GM12874 (cell line): ENCODE results near the gene DZIP3.

Source experiments
- TF ChIP-seq, protein P1 (sequence below): IDR thresholded peaks from 2 replicates; pipeline ENCODE4 v1.5.1; 2011; ENCODE audit warnings: low read depth, mild to moderate bottlenecking, control low read depth, low read length, moderate library complexity; ENCODE audit not compliant: insufficient read depth

The DZIP3 gene

GRCh38 chr3:108713816-108714215 lies 124.3 kb downstream of the DZIP3 start:
- TF ChIP-seq, protein P1, sequence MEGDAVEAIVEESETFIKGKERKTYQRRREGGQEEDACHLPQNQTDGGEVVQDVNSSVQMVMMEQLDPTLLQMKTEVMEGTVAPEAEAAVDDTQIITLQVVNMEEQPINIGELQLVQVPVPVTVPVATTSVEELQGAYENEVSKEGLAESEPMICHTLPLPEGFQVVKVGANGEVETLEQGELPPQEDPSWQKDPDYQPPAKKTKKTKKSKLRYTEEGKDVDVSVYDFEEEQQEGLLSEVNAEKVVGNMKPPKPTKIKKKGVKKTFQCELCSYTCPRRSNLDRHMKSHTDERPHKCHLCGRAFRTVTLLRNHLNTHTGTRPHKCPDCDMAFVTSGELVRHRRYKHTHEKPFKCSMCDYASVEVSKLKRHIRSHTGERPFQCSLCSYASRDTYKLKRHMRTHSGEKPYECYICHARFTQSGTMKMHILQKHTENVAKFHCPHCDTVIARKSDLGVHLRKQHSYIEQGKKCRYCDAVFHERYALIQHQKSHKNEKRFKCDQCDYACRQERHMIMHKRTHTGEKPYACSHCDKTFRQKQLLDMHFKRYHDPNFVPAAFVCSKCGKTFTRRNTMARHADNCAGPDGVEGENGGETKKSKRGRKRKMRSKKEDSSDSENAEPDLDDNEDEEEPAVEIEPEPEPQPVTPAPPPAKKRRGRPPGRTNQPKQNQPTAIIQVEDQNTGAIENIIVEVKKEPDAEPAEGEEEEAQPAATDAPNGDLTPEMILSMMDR, result no peak

DNA sequence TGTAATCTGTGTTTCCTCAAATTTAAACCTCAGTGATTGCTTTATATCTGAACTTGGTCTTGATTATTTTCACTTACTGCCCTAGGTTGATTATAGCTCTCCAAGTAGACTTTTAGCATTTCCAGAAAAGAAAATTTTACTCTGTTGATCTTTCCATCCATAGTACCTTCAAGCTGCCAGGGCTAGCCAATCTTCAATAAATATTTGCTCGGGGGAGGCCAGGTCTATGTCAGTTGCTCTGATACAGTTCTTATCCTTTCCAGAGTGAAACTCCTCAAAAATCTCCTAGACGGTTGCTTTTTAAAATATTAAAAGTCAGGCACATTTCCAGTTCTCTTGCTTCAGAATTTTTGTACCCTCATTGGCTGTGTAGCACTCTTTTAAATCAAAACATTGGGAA lies 128.9 kb downstream of the DZIP3 start:
- TF ChIP-seq, protein P1, result no peak

GRCh38 chr3:108719178-108719806 lies 129.8 kb downstream of the DZIP3 start:
- TF ChIP-seq, protein P1, result no peak

DNA sequence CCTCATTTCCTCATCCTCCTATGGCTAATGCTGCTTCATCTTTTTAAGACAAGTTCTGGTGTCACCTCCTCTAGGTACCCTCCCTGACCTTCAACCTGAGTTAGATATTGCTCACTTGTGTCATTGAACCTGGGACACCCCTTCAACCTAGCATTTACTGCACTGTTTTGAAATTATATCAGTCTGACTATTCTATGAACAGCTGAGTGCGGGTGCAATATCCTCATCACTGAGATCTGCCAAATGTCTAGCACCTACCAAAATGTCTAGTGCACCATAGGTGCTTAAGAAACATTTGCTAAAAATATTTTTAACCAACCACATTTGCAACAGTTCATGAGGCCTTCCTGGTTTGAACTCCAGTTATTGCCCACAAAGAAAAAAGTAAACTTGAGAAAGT lies 133.2 kb downstream of the DZIP3 start:
- TF ChIP-seq, protein P1, result no peak

DNA sequence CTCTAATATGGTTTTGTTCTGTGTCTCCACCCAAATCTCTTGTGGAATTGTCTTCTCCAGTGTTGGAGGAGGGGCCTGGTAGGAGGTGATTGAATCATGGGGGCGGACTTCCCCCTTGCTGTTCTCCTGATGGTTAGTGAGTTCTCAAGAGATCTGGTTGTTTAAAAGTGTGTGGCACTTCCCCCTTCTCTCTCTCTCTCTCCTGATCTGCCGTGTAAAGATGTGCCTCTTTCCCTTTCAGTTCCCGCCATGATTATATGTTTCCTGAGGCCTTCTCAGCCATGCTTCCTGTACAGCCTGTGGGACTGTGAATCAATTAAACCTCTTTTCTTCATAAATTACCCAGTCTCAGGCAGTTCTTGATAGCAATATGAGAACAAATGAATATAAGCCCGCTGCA lies 134.6 kb downstream of the DZIP3 start:
- TF ChIP-seq, protein P1, result no peak

DNA sequence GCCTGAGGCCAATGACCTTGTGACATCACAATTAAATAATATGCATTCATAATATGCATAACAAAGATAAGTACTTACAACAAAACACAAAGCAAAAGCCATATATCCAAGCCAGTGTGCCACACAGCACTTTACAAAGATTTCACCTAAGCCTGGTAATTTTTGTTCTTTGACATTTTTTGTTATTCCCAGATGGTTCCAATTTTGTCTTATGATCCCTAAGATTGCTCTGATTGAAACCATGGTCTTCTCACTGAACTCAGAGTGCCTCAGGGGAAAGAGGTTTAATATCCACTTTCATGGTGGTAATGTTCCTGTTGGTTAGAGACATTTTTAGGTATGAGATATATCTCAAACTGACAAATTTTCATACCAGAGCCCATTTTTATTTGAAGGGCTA lies 138.6 kb downstream of the DZIP3 start:
- TF ChIP-seq, protein P1, result no peak

DNA sequence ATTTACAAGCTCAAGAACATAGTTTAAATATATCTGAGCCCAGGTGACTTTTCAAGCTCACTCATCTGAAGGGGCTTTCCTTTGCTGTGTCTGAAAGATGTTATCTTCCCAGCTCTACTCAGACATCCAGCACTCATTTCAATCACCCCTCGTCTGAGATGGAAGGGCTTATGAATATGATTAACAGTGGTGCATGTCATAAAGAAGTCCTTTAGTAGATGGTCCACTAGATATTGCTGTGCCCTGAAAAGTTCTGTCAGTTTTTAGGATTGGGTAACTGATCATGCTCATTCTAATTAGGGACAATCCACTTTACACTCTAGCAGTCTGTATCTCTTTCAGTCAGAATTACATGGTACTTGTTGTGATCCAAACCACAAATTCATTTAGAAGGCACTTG lies 139.4 kb downstream of the DZIP3 start:
- TF ChIP-seq, protein P1, result no peak
